ENCODE data around the gene SRXN1.

The SRXN1 gene

DNA sequence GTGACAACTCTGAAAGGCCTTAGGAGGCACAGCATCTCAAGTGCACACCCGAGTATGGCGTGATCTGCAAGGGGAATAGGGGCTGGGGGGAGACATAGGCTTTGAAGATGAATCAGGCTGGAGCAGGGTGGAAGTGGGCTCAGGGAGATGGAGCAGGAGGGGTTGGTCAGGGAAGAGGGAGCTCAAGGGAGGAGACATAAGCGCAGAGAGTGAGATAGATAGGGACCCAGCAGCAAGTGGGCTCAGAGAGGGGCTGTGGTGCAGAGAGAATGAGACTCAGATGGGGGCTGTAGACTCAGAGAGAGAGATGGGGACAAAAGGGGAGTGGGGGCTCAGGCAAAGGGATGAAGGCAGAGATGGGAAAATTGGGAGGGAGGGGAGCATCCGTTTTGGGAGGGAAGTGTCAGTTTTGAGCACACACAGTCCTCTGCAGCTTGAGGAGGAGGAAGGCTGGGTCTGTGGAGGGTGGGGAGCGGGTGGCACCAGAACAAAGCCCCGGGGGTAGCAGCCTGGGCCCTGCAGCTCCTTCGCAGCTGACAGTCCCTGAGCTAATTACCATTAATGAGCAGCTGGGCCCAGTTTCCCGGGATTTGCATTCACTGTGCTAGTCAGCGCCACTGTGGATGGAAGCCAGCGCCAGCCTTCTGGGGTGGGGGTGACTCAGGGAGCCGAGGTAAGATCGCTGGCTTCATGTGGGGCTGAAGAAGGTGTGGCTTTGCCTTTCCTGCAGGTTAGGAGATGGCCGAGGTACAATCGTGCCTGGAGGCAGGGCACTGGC is 18.7 kb downstream of the SRXN1 start (continued):
- no peak for TF ChIP-seq ZNF777 (tag by site-specific recombination; IDR thresholded peaks at IDR 0.05; ENCODE audit: borderline replicate concordance)

DNA sequence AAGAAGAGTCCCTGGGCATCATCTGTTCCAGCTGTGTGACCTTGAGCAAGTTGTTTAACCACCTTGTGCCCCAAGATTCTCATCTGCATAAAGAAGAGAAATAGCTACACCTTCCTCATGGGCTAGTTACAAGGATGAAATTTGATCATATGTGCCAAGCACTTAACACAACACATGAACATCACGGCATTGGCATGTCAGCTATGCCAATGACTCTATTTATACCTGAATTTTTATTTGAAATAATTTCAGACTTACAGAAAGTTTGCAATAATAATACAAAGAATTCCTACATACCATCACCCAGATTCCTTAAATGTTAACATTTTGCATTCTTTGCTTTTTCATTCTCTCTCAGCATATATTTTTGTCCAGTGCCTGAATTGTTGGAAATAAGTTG is 21.9 kb downstream of the SRXN1 start:
- H3K27ac ChIP-seq (ENCODE audit: extremely low read depth, low read depth, low read length) = no peak overlapping the region
- H3K4me3 ChIP-seq (ENCODE audit: low read depth, low read length) = no peak overlapping the region
- POLR2A ChIA-PET = no interaction called here
- H3K36me3 ChIP-seq (ENCODE audit: control insufficient read depth in 2 of 2, insufficient read depth in 1 of 2, low read length in 2 of 2) = no peaks in the 10 kb centered on the region
- no peak for TF ChIP-seq SP2 (tag by site-specific recombination; IDR thresholded peaks at IDR 0.05)
- TF ChIP-seq SETDB1 (IDR thresholded peaks at IDR 0.05; ENCODE audit: insufficient read length, low read length) = no peak
- TF ChIP-seq, protein P1, sequence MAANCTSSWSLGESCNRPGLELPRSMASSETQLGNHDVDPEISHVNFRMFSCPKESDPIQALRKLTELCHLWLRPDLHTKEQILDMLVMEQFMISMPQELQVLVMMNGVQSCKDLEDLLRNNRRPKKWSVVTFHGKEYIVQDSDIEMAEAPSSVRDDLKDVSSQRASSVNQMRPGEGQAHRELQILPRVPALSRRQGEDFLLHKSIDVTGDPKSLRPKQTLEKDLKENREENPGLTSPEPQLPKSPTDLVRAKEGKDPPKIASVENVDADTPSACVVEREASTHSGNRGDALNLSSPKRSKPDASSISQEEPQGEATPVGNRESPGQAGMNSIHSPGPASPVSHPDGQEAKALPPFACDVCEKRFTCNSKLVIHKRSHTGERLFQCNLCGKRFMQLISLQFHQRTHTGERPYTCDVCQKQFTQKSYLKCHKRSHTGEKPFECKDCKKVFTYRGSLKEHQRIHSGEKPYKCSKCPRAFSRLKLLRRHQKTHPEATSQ (tag by site-specific recombination; IDR thresholded peaks at IDR 0.05) = no peak
- no peak for TF ChIP-seq REPIN1 (tag by site-specific recombination; IDR thresholded peaks at IDR 0.05; ENCODE audit: low read depth)
- TF ChIP-seq KLF8 (tag by site-specific recombination; IDR thresholded peaks at IDR 0.05) = no peak
- no peak for TF ChIP-seq ZNF146 (tag by site-specific recombination; IDR thresholded peaks at IDR 0.05)
- no peak for TF ChIP-seq OSR2 (tag by site-specific recombination; IDR thresholded peaks at IDR 0.05)
- no peaks in the 10 kb centered on the region for H3K4me1 ChIP-seq (ENCODE audit: control insufficient read depth, insufficient read depth, low read length)
- no peaks in the 10 kb centered on the region for H3K9me3 ChIP-seq (ENCODE audit: control insufficient read depth, insufficient read depth, low read depth, low read length)
- CTCF ChIA-PET = interaction anchor here (0.8 to 3.1 kb wide), 4 partner anchors 14 to 69 kb away, joined by 3 to 16 read pairs (median 3); no protein-coding TSS in a partner anchor

DNA sequence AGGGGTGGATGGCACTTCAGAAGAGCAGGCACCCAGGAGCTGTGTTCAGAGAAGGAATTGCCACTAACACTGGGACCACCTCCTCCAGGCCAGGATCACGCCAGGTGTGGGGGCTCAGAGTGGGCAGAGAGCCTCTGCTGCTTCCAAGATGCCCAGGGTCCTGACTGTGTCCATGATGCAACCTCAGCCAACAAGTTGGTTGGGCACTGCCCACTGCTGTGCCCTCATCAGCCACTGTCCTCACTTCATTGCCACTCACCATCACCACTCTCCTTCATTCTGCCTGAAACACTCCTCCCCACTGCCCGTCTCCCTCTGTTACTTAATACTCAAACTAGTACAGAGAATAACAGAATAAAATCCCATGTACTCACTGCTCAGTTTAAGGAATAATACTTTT is 26.4 kb downstream of the SRXN1 start:
- Histone ChIP-seq H3K4me1 (ENCODE audit: control insufficient read depth, insufficient read depth, low read length) (no peaks in the 10 kb centered on the region), H3K9me3 (ENCODE audit: control insufficient read depth, insufficient read depth, low read depth, low read length) (no peaks in the 10 kb centered on the region), H3K4me3 (ENCODE audit: low read depth, low read length) (no peak overlapping the region), H3K27ac (ENCODE audit: extremely low read depth, low read depth, low read length) (no peak overlapping the region), H3K36me3 (ENCODE audit: control insufficient read depth in 2 of 2, insufficient read depth in 1 of 2, low read length in 2 of 2) (no peaks in the 10 kb centered on the region)
- ChIA-PET POLR2A (no interaction called here), CTCF (interaction anchor here (1.0 to 1.6 kb wide), 2 partner anchors 19 to 41 kb away, joined by 3 to 4 read pairs; no protein-coding TSS in a partner anchor)
- TF ChIP-seq ZNF768 (tag by site-specific recombination; IDR thresholded peaks at IDR 0.05) (no peak), ZNF23 (tag by site-specific recombination; IDR thresholded peaks at IDR 0.05; ENCODE audit: borderline replicate concordance) (no peak), ZNF76 (tag by site-specific recombination; IDR thresholded peaks at IDR 0.05; ENCODE audit: borderline replicate concordance, low read depth) (no peak), ZNF169 (tag by site-specific recombination; IDR thresholded peaks at IDR 0.05) (no peak), SALL2 (tag by site-specific recombination; IDR thresholded peaks at IDR 0.05; ENCODE audit: borderline replicate concordance) (no peak), ZNF48 (tag by site-specific recombination; IDR thresholded peaks at IDR 0.05) (no peak), KLF7 (tag by site-specific recombination; IDR thresholded peaks at IDR 0.05; ENCODE audit: borderline replicate concordance) (no peak), ZNF558 (tag by site-specific recombination; IDR thresholded peaks at IDR 0.05) (no peak), MEIS1 (CRISPR knock-in tag; IDR thresholded peaks at IDR 0.05; ENCODE audit: borderline replicate concordance) (no peak), ZNF274 (IDR thresholded peaks at IDR 0.05; ENCODE audit: low read length) (no peak), ZNF274 (tag by site-specific recombination; IDR thresholded peaks at IDR 0.05; ENCODE audit: borderline replicate concordance) (no peak), ZNF114 (tag by site-specific recombination; IDR thresholded peaks at IDR 0.05) (no peak), ZBTB20 (tag by site-specific recombination; IDR thresholded peaks at IDR 0.05) (no peak), ZNF621 (tag by site-specific recombination; IDR thresholded peaks at IDR 0.05) (no peak), ZNF610 (tag by site-specific recombination; IDR thresholded peaks at IDR 0.05; ENCODE audit: borderline replicate concordance) (no peak)
- TF ChIP-seq, protein P1 (tag by site-specific recombination; IDR thresholded peaks at IDR 0.05) = no peak
- TF ChIP-seq, protein P2, sequence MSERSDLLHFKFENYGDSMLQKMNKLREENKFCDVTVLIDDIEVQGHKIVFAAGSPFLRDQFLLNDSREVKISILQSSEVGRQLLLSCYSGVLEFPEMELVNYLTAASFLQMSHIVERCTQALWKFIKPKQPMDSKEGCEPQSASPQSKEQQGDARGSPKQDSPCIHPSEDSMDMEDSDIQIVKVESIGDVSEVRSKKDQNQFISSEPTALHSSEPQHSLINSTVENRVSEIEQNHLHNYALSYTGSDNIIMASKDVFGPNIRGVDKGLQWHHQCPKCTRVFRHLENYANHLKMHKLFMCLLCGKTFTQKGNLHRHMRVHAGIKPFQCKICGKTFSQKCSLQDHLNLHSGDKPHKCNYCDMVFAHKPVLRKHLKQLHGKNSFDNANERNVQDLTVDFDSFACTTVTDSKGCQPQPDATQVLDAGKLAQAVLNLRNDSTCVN (tag by site-specific recombination; optimal IDR thresholded peaks at IDR 0.05) = no peak
- TF ChIP-seq, protein P3, sequence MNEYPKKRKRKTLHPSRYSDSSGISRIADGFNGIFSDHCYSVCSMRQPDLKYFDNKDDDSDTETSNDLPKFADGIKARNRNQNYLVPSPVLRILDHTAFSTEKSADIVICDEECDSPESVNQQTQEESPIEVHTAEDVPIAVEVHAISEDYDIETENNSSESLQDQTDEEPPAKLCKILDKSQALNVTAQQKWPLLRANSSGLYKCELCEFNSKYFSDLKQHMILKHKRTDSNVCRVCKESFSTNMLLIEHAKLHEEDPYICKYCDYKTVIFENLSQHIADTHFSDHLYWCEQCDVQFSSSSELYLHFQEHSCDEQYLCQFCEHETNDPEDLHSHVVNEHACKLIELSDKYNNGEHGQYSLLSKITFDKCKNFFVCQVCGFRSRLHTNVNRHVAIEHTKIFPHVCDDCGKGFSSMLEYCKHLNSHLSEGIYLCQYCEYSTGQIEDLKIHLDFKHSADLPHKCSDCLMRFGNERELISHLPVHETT (tag by site-specific recombination; IDR thresholded peaks at IDR 0.05) = no peak
- TF ChIP-seq, protein P4, sequence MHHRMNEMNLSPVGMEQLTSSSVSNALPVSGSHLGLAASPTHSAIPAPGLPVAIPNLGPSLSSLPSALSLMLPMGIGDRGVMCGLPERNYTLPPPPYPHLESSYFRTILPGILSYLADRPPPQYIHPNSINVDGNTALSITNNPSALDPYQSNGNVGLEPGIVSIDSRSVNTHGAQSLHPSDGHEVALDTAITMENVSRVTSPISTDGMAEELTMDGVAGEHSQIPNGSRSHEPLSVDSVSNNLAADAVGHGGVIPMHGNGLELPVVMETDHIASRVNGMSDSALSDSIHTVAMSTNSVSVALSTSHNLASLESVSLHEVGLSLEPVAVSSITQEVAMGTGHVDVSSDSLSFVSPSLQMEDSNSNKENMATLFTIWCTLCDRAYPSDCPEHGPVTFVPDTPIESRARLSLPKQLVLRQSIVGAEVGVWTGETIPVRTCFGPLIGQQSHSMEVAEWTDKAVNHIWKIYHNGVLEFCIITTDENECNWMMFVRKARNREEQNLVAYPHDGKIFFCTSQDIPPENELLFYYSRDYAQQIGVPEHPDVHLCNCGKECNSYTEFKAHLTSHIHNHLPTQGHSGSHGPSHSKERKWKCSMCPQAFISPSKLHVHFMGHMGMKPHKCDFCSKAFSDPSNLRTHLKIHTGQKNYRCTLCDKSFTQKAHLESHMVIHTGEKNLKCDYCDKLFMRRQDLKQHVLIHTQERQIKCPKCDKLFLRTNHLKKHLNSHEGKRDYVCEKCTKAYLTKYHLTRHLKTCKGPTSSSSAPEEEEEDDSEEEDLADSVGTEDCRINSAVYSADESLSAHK (tag by site-specific recombination; IDR thresholded peaks at IDR 0.05) = no peak

All from HEK293 (cell line).